WI38 (cell line): Measurements from ENCODE around the gene FBLN7.

Experiments
- H3K4me3 ChIP-seq: 2 replicates; pipeline ENCODE4 v1.5.1; 2011; ENCODE audit warnings: low read depth, mild to moderate bottlenecking, control low read depth, low read length
- TF ChIP-seq, protein P1 (sequence below): IDR thresholded peaks from 2 replicates; pipeline ENCODE4 v1.5.1; 2012; ENCODE audit warnings: low read depth, mild to moderate bottlenecking, control low read depth, low read length

FBLN7 gene

DNA sequence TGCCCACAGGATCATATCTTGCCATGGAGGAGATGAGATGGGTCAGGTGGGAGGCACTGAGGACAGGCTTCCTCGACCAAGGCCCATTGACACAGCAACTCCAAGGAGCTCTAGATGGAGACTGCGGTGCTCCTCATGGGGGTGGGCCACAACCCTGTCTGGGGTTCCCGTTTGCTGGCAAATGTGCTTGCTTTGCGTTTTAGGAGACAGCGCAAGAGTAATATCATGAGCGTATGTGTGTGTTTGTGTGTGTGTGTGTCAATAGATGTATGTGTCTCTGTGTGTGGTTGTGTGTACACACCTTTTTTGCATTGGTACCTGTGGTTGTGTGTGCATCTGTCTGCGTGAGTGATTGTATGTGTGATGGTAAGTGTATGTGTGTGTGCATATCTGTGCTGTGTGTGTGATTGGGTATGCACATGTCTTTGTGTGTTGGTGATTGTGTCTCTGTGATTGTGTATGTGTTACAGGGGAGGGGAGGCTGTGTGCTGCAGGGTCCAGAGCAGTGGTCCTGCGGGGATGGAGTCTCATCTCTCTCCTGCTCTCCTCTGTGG is 4.4 kb downstream of the FBLN7 start:
- TF ChIP-seq, protein P1, sequence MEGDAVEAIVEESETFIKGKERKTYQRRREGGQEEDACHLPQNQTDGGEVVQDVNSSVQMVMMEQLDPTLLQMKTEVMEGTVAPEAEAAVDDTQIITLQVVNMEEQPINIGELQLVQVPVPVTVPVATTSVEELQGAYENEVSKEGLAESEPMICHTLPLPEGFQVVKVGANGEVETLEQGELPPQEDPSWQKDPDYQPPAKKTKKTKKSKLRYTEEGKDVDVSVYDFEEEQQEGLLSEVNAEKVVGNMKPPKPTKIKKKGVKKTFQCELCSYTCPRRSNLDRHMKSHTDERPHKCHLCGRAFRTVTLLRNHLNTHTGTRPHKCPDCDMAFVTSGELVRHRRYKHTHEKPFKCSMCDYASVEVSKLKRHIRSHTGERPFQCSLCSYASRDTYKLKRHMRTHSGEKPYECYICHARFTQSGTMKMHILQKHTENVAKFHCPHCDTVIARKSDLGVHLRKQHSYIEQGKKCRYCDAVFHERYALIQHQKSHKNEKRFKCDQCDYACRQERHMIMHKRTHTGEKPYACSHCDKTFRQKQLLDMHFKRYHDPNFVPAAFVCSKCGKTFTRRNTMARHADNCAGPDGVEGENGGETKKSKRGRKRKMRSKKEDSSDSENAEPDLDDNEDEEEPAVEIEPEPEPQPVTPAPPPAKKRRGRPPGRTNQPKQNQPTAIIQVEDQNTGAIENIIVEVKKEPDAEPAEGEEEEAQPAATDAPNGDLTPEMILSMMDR: no peak
- H3K4me3 ChIP-seq: no peak overlapping the region

DNA sequence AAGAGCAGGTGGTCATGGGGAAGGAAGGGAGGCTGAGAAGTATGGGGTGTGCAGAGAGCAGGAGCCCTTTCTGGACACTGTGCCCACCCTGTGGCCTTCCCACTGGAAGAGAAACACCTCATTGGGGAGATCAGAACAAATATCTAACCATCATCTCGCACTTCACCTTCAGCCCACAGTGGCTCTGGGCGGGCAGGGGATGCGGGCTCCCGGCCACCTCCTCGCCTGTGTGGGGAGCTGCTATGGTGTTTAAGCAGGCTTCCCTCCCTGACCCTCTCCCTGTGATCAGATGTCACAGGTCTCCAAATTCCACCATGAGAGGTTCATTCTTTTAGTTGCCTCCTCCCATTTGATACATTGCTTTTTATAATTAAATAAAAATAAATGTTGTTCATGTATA is 5.0 kb downstream of the FBLN7 start:
- no peak overlapping the region for H3K4me3 ChIP-seq
- TF ChIP-seq, protein P1: no peak

DNA sequence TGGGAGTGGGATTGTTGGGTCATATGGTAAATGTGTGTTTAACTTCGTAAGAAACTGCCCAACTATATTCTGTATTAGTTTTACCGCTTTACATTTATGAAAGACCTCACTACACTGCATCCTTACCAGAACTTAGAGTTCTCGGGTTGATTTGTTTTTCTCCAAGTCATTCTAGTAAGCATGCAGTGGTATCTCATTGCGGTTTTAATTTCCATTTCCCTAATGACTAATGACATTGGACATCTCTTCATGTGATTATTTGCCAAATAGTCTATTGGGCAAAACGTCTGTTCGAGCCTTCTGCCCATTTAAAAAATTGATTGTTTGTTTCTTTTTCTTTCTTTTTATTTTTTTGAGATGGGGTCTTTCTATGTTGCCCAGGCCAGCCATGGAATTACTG is 6.8 kb downstream of the FBLN7 start:
- H3K4me3 ChIP-seq: no peak overlapping the region
- TF ChIP-seq, protein P1: no peak

DNA sequence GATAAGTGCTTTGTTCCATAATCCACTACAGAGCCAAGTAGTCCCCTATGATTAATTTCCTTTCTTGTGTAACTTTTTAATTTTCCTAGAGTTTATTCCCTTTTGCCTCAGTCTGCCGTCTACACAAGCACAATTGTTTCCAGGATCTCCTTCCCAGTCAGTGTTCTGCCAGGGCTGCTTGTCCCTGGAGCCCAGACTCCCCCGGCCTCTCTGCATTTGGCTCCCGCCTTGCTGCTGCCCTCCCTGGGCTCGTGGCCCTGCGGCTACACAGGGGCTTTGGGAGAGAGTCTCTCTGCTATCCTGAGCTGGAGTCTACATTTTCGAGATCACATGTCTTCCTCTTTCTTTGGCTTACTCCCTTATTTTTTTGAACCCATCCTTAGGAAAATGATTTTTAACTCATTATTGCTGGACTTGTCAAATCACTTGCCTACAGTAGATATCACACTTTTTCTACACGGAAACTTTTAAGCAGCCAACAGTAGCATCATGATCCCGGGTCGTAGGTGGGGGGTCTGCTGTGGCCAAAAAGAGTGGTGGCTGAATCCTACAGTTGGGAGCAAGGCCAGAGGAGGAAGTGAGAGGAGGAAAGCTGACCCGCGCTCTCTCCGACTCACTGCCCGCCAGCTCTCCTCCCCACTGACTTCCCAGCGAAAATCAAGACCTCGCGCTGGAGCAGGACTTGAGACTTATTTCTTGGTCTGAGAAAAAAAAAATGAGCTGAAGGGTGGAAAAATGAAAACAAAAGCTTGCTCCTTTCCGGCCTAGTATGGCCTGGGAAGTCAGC is 9.4 kb downstream of the FBLN7 start:
- TF ChIP-seq, protein P1: no peak
- no peak overlapping the region for H3K4me3 ChIP-seq

DNA sequence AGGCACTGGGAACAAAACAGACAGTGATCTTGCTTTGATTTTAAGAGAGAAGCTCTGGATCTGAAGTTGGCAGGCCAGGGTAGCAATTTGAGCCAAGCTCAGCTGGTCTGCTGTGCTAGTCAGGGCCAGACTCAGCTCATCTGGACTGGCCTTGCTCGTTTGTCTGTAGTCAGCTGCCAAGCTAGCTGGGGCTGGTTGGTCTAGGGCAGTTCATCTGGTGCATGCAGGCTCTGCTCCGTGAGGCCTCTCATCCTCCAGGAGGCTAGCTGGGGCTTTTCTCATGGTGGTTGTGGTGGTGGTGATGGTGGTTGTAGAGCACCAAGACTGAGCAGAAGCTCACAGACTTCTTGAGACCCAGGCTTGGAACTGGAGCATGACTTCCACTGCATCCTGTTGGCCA is 10.3 kb downstream of the FBLN7 start:
- TF ChIP-seq, protein P1: no peak
- no peak overlapping the region for H3K4me3 ChIP-seq

DNA sequence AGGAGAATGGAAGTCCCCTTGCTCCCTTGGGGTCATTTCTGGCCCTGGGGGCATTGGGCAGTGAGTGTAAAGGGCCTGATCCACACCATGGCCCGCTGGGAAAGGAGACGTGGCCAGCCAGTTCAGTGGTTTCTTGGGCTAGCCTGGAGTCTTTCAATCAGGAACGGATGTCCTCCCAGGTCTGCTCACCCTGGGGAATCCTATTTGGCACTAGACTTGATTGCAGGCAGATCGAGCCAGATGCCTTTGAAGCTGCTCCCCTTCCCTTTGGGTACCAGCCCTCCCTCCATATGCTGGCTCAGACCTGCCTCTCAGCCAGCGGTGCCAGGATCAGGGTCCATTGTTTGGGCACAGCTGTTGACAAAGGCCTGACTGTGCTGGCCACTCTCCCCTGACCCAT is 11.0 kb downstream of the FBLN7 start:
- TF ChIP-seq, protein P1: no peak
- no peak overlapping the region for H3K4me3 ChIP-seq

DNA sequence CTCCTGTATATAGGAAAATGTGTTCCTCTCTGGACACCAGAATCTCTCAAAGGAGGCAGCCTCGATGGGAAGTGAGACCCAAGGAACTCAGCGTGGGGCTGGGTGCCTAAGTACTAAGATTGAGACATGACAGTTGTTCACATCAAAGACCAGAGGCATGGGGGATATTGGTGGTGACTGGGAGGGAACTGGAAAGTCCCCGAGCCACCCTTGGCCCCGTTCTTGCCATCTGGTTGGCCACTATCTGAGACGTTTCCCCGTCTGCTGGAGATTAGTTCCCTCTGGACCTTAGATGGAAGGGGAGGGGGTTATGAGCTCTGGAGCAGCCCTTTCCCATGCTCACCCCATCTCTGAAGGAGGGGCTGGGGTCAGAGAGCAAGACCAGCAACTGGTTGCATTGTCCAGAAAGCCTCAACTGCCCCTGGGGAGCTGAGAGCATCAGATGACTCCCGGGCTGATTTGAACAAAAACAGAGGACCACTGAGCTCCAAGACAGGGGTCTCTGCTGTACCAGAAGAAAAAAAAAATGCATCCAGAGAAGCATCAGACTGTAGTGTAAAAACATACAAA is 11.8 kb downstream of the FBLN7 start:
- TF ChIP-seq, protein P1: no peak
- H3K4me3 ChIP-seq: no peak overlapping the region
